H1 (cell line): ENCODE measurements around the gene TMTC2. TPM values are rescaled to one million over a fixed set of nuclear protein-coding genes. Genes with fewer than 3 reads are reported as not detected.

ENCODE experiments used
- CTCF ChIA-PET: fragments of 300-600 bp; sonication (Branson Sonifier 250); formaldehyde crosslinking; loops from one replicate; lab custom pipeline; 2021; ENCODE audit not compliant: partially characterized antibody; lab: Charles Lee
- POLR2A ChIA-PET: fragments of 300-600 bp; sonication (Branson Sonifier 250); formaldehyde crosslinking; loops from one replicate; lab custom pipeline; 2021; ENCODE audit warnings: inconsistent platforms; ENCODE audit not compliant: partially characterized antibody; lab: Charles Lee
- DNase-seq, 2 experiments: peaks; one replicate each; pipeline versions ENCODE4 v3.0.0 to v3.0.0-alpha.2; 2010 to 2022; ENCODE audit warnings: low spot score in 2 of 2, low read depth in 1 of 2, mixed read lengths in 1 of 2
- FAIRE-seq: peaks from 2 replicates; lab custom pipeline; 2011; peaks lifted over from hg19 to GRCh38; lab: Jason Lieb, UNC
- H2AFZ ChIP-seq: 2 replicates; pipeline ENCODE4 v1.8.1; 2012; ENCODE audit warnings: low read length, inconsistent platforms
- H2AK5ac ChIP-seq: 2 replicates; pipeline ENCODE4 v1.6.1; 2013; ENCODE audit warnings: low read depth, low read length
- H2BK120ac ChIP-seq: replicated peaks from 2 replicates; pipeline ENCODE3; 2013; ENCODE audit warnings: low read depth, low read length, inconsistent platforms
- H2BK12ac ChIP-seq: 2 replicates; pipeline ENCODE4 v1.6.1; 2013; ENCODE audit warnings: low read depth, low read length
- H2BK15ac ChIP-seq: 2 replicates; pipeline ENCODE4 v1.6.1; 2013; ENCODE audit warnings: low read length
- H2BK20ac ChIP-seq: 2 replicates; pipeline ENCODE4 v1.6.1; 2013; ENCODE audit warnings: low read length
- H2BK5ac ChIP-seq: 2 replicates; pipeline ENCODE4 v1.6.1; 2013; ENCODE audit warnings: low read depth, low read length
- H3K14ac ChIP-seq: 2 replicates; pipeline ENCODE4 v1.6.1; 2013; ENCODE audit warnings: inconsistent platforms; ENCODE audit not compliant: insufficient read length
- H3K18ac ChIP-seq: 2 replicates; pipeline ENCODE4 v1.6.1; 2013; ENCODE audit warnings: low read length; ENCODE audit errors: extremely low read depth
- H3K23ac ChIP-seq: 2 replicates; pipeline ENCODE4 v1.6.1; 2013; ENCODE audit warnings: inconsistent platforms; ENCODE audit not compliant: insufficient read length
- H3K23me2 ChIP-seq: 2 replicates; pipeline ENCODE4 v1.6.1; 2013; ENCODE audit warnings: low read depth, low read length
- H3K27ac ChIP-seq: 2 replicates; pipeline ENCODE4 v1.6.1; 2011; ENCODE audit warnings: low read depth, low read length, inconsistent platforms
- H3K27me3 ChIP-seq, 4 experiments: replicated peaks in 1 of 4; 1 replicate in 1 of 4; 2 replicates in 3 of 4; pipeline versions ENCODE4 v1.6.1 to v1.8.1; 2011 to 2013; ENCODE audit warnings: low read length in 3 of 4, mild to moderate bottlenecking in 3 of 4, inconsistent platforms in 2 of 4, mixed read lengths in 2 of 4, moderate library complexity in 1 of 4; ENCODE audit not compliant: control insufficient read depth in 3 of 4, insufficient read depth in 3 of 4; ENCODE audit errors: extremely low read depth in 1 of 4
- H3K36me3 ChIP-seq, 4 experiments: 2 replicates each; pipeline versions ENCODE4 v1.6.1 to v1.8.1; 2011 to 2013; ENCODE audit warnings: mild to moderate bottlenecking in 4 of 4, low read length in 3 of 4, moderate library complexity in 2 of 4, control low read depth in 1 of 4, inconsistent platforms in 1 of 4; ENCODE audit not compliant: insufficient read depth in 4 of 4, control insufficient read depth in 2 of 4
- H3K4ac ChIP-seq: replicated peaks from 2 replicates; pipeline ENCODE3; 2013; ENCODE audit warnings: low read length, low read depth, mixed read lengths, inconsistent platforms; ENCODE audit not compliant: insufficient read length
- H3K4me1 ChIP-seq, 4 experiments: replicated peaks in 1 of 4; 1 replicate in 1 of 4; 2 replicates in 3 of 4; pipeline versions ENCODE4 v1.6.1 to v1.8.1; 2011 to 2013; ENCODE audit warnings: low read length in 3 of 4, inconsistent platforms in 2 of 4, mixed read lengths in 1 of 4; ENCODE audit not compliant: insufficient read depth in 4 of 4, control insufficient read depth in 3 of 4
- H3K4me2 ChIP-seq, 2 experiments: 2 replicates each; pipeline versions ENCODE4 v1.6.1 to v1.8.1; 2011 to 2013; ENCODE audit warnings: low read depth in 2 of 2, low read length in 2 of 2, control low read depth in 1 of 2, inconsistent platforms in 1 of 2, mild to moderate bottlenecking in 1 of 2; ENCODE audit not compliant: insufficient read depth in 1 of 2
- H3K4me3 ChIP-seq, 4 experiments: fragments of 200-600, 300-600 bp in 1 of 4; sonication (generic), shearing (Covaris generic), sonication (Bioruptor Twin) in 1 of 4; 2 replicates each; pipeline versions ENCODE4 v1.5.1 to v1.8.1; 2011 to 2016; ENCODE audit warnings: low read length in 4 of 4, low read depth in 3 of 4, control low read depth in 2 of 4, inconsistent platforms in 2 of 4, mild to moderate bottlenecking in 2 of 4, mixed read lengths in 1 of 4, moderate library complexity in 1 of 4; ENCODE audit not compliant: insufficient read depth in 2 of 4; ENCODE audit errors: extremely low read depth in 1 of 4
- H3K56ac ChIP-seq: replicated peaks from 2 replicates; pipeline ENCODE3; 2013; ENCODE audit warnings: low read depth, mild to moderate bottlenecking, mixed read lengths, low read length, inconsistent platforms; ENCODE audit not compliant: insufficient read length
- H3K79me1 ChIP-seq: 2 replicates; pipeline ENCODE4 v1.6.1; 2013; ENCODE audit warnings: low read depth, low read length, control low read depth
- H3K79me2 ChIP-seq, 2 experiments: 2 replicates each; pipeline versions ENCODE4 v1.6.1 to v1.8.1; 2012 to 2013; ENCODE audit warnings: low read length in 2 of 2, mild to moderate bottlenecking in 2 of 2, inconsistent platforms in 1 of 2; ENCODE audit not compliant: insufficient read depth in 2 of 2, control insufficient read depth in 1 of 2
- H3K9ac ChIP-seq, 4 experiments: replicated peaks in 1 of 4; 1 replicate in 1 of 4; 2 replicates in 3 of 4; pipeline versions ENCODE4 v1.6.1 to v1.8.1; 2011 to 2013; ENCODE audit warnings: low read depth in 3 of 4, low read length in 3 of 4, control low read depth in 2 of 4, mild to moderate bottlenecking in 2 of 4, moderate library complexity in 2 of 4, inconsistent platforms in 1 of 4; ENCODE audit errors: extremely low read depth in 1 of 4
- H3K9me3 ChIP-seq, 2 experiments: 2 replicates each; pipeline versions ENCODE4 v1.6.1 to v1.8.1; 2012 to 2013; ENCODE audit warnings: mild to moderate bottlenecking in 2 of 2, moderate library complexity in 2 of 2, control low read depth in 1 of 2, inconsistent platforms in 1 of 2, low read depth in 1 of 2, low read length in 1 of 2, mixed read lengths in 1 of 2; ENCODE audit not compliant: insufficient read depth in 2 of 2
- H4K20me1 ChIP-seq, 2 experiments: replicated peaks in 1 of 2; 2 replicates each; pipeline versions ENCODE3 to v1.8.1; 2011 to 2013; ENCODE audit warnings: inconsistent platforms in 2 of 2, low read length in 2 of 2, mild to moderate bottlenecking in 1 of 2; ENCODE audit not compliant: insufficient read depth in 2 of 2, control insufficient read depth in 1 of 2
- H4K5ac ChIP-seq: 2 replicates; pipeline ENCODE4 v1.6.1; 2013; ENCODE audit warnings: low read length, low read depth, mixed read lengths, inconsistent platforms; ENCODE audit not compliant: insufficient read length
- H4K8ac ChIP-seq: 2 replicates; pipeline ENCODE4 v1.8.0; 2013; ENCODE audit warnings: mild to moderate bottlenecking, moderate library complexity, low read length, inconsistent platforms; ENCODE audit not compliant: insufficient read depth; ENCODE audit errors: extremely low read depth
- H4K91ac ChIP-seq: replicated peaks from 2 replicates; pipeline ENCODE3; 2013; ENCODE audit warnings: low read length, mixed read lengths, inconsistent platforms; ENCODE audit not compliant: insufficient read length
- BCL11A ChIP-seq, 2 experiments: IDR thresholded peaks; one replicate each; pipeline ENCODE4 v1.6.1; 2011; ENCODE audit warnings: low read depth in 2 of 2, low read length in 2 of 2, mild to moderate bottlenecking in 2 of 2
- GTF2F1 ChIP-seq: IDR thresholded peaks from 2 replicates; pipeline ENCODE4 v1.6.1; 2012; ENCODE audit warnings: low read depth, low read length, improper control_type of control experiment, borderline replicate concordance
- NRF1 ChIP-seq: IDR thresholded peaks from 2 replicates; pipeline ENCODE4 v1.6.1; 2011; ENCODE audit warnings: mild to moderate bottlenecking, low read depth, low read length, improper control_type of control experiment
- YY1 ChIP-seq: IDR thresholded peaks from 2 replicates; pipeline ENCODE4 v1.6.1; 2011; ENCODE audit warnings: low read depth, mild to moderate bottlenecking, low read length
- WGBS, 2 experiments: shearing (Covaris generic) in 1 of 2; methylation state at CpG; one replicate each; pipeline versions ENCODE4 v1.1.6 to v1.1.7; 2013 to 2015; ENCODE audit warnings: low lambda C conversion rate in 2 of 2, mixed read lengths in 2 of 2, inconsistent platforms in 1 of 2, low coverage in 1 of 2, missing lambda C conversion rate in 1 of 2; ENCODE audit not compliant: insufficient replicate concordance in 2 of 2, insufficient coverage in 1 of 2, insufficient read length in 1 of 2; ENCODE audit errors: extremely low coverage in 1 of 2, missing lambda C conversion rate in 1 of 2; 5-methylcytosine and 5-hydroxymethylcytosine counted together
- polyA plus RNA-seq, 7 experiments: library from polyadenylated mRNA; depleted of rRNA in 3 of 7; stranded (reverse) in 5 of 7; unstranded in 2 of 7; fragments of >200 nt in 5 of 7; fragments of 200-250 nt in 2 of 7; gene quantifications; 1 replicate in 5 of 7; 2 replicates in 1 of 7; 4 replicates in 1 of 7; pipeline versions ENCODE4 v1.2.1 to v1.2.3, GENCODE V29; 2011 to 2013; ENCODE audit warnings: missing spikeins in 2 of 7, mixed read lengths in 2 of 7
- total RNA-seq: library from RNA; stranded (reverse); fragmentation: NEBNext Ultra II Directional; extraction: Animal tissue kit (Norgen Biotek cat#: 25700); gene quantifications from 2 replicates; pipeline ENCODE4 v1.2.1, GENCODE V29; 2021
- TF ChIP-seq, protein P1 (sequence below): IDR thresholded peaks from 2 replicates; pipeline ENCODE4 v1.6.1; 2012; ENCODE audit warnings: inconsistent platforms

TMTC2 gene
- total and polyA plus RNA-seq, 2 of the 8 experiments (the other 6 are each of a cell fraction or from before 2014, with no cell fraction given) = 2.3 to 3.9 TPM

DNA sequence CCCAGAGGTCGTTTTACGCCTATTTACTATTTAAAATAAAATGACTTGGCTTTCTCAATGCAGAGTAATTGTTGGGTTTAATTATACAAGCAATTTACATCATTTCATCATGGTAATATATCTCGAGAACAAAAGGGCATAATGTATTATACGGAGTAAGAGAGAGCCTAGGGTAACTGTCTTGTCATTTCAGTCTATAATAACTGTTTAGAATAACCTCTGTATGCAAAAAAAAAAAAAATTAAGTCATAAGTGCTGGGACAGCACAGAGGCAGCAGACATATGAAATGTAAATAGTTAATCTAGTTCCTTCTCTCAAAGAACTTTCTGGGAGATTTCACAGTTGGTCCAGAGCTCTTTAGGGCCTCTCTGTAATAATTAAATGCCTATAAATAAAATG lies 284.9 kb downstream of the TMTC2 start:
- H4K8ac ChIP-seq = no peak overlapping the region
- DNase-seq (no peak), FAIRE-seq (no peak)
- ChIA-PET POLR2A (no interaction called here), CTCF (interaction anchor here (0.6 kb wide), 1 partner anchor 531 kb away, joined by 3 read pairs; no protein-coding TSS in a partner anchor)
- no peak overlapping the region for H3K4ac ChIP-seq
- H2BK120ac ChIP-seq = no peak overlapping the region
- no peak overlapping the region for H3K56ac ChIP-seq
- no peak for TF ChIP-seq YY1
- no peak for TF ChIP-seq NRF1
- TF ChIP-seq BCL11A (IDR thresholded peaks at IDR 0.05; ENCODE audit: low read depth in 2 of 2, low read length in 2 of 2) = no peak
- no peak for TF ChIP-seq GTF2F1
- TF ChIP-seq, protein P1, sequence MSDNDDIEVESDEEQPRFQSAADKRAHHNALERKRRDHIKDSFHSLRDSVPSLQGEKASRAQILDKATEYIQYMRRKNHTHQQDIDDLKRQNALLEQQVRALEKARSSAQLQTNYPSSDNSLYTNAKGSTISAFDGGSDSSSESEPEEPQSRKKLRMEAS = no peak
- TF ChIP-seq, all 59 proteins: peak for 0
- H4K20me1 ChIP-seq = no peaks in the 10 kb centered on the region
- no peaks in the 10 kb centered on the region for H3K27me3 ChIP-seq
- H3K36me3 ChIP-seq = no peaks in the 10 kb centered on the region
- H2BK15ac ChIP-seq = no peak overlapping the region
- no peak overlapping the region for H3K4me3 ChIP-seq
- H3K23ac ChIP-seq = no peak overlapping the region
- no peak overlapping the region for H2BK12ac ChIP-seq
- H3K79me2 ChIP-seq = no peaks in the 10 kb centered on the region
- no peaks in the 10 kb centered on the region for H3K9me3 ChIP-seq
- H4K91ac ChIP-seq = no peak overlapping the region
- H3K23me2 ChIP-seq = no peaks in the 10 kb centered on the region
- H3K79me1 ChIP-seq = no peaks in the 10 kb centered on the region
- no peak overlapping the region for H2AFZ ChIP-seq
- H3K4me1 ChIP-seq = no peaks in the 10 kb centered on the region
- no peak overlapping the region for H3K27ac ChIP-seq
- H2AK5ac ChIP-seq = no peak overlapping the region
- H3K4me2 ChIP-seq = no peak overlapping the region
- H4K5ac ChIP-seq = no peak overlapping the region
- no peak overlapping the region for H2BK20ac ChIP-seq
- H2BK5ac ChIP-seq = no peak overlapping the region
- H3K18ac ChIP-seq = no peak overlapping the region
- H3K14ac ChIP-seq = no peak overlapping the region
- H3K9ac ChIP-seq = no peak overlapping the region
- WGBS, 2 experiments = 95% methylated on average over 4 of the region's 4 CpGs; no CpG with 5 or more reads in 1 of the 2 experiments
